ENCODE results near the gene SUPT7L.

SUPT7L gene

DNA sequence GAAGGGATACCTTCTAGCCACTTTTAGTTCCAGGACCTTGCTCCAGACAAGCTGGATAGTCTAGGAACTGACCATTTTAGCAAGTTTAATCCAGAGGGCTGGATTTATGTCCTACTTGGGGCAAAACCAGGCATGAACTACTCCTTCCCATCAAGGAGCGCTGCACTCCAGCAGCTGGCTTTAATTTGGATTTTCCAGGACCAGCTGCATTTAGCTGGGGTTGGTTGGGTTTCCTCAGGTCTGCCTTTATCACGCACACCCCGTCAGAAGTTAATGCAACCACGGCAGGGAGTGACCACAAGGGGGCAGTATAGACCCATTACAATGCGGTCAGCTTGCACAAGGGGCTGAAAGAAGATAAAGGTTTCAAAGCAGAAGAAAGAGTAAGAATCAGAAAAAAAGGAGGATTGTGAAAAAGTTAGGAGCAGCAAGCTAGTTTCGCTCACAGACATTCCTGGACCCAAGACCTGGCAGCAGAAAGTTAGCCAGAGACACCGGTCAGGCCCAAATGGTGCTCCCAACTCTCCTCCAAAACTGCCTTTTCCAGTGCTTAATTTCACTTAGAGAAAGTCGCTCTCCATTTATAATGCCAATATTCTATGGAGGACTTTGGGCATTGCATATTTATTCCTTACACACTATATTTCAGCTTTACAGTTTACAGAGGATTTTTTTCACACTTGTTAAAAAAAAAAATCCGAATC, 40.4 kb upstream of the SUPT7L start:
- Histone ChIP-seq H4K20me1 (ENCODE audit: insufficient read depth, low read length) (no peaks in the 10 kb centered on the region), H2AFZ (ENCODE audit: low read length) (no peak overlapping the region), H3K79me2 (ENCODE audit: insufficient read depth, low read length) (no peaks in the 10 kb centered on the region), H3K9me3 (ENCODE audit: low read length) (no peaks in the 10 kb centered on the region), H3K4me2 (ENCODE audit: low read length) (no peak overlapping the region), H3K27ac (ENCODE audit: low read depth, low read length, poor library complexity, severe bottlenecking) (no peak overlapping the region), H3F3A (ENCODE audit: insufficient read depth, low read length) (no peaks in the 10 kb centered on the region), H3K9ac (ENCODE audit: low read length) (no peak overlapping the region), H3K36me3 (ENCODE audit: insufficient read depth, low read length) (no peaks in the 10 kb centered on the region), H3K4me1 (ENCODE audit: insufficient read depth, low read length, severe bottlenecking) (no peaks in the 10 kb centered on the region), H3K4me3 (ENCODE audit: low read depth, low read length, poor library complexity, severe bottlenecking) (no peak overlapping the region), H3K27me3 (ENCODE audit: insufficient read depth, low read length) (no peaks in the 10 kb centered on the region), H3K9me2 (ENCODE audit: low read depth, low read length) (no peaks in the 10 kb centered on the region)
- TF ChIP-seq CTCF (IDR thresholded peaks at IDR 0.05; ENCODE audit: low read length) (peak; percentile 94), EZH2 (IDR thresholded peaks at IDR 0.05; ENCODE audit: borderline replicate concordance, low read length) (no peak)

DNA sequence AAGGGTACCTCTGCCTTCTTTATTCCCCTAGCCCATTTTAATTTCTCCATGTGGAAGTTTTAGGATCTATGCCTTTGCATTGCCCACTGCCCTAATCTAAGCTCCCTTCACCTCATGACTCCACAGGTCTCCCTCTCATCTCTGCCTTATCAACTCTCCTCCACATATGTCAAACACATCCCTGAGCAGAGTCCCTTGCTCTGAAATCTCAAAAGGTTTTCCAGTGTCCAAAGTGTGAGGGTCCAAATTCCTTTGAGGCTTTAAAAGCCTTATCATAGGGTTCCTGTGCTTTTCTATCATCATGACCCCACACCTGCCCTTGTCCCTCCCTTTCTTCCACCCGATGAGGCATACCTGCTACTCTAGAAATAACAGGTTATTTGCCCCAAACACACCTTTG, 38.9 kb upstream of the SUPT7L start:
- Histone ChIP-seq H3K4me1 (ENCODE audit: insufficient read depth, low read length, severe bottlenecking) (no peaks in the 10 kb centered on the region), H3F3A (ENCODE audit: insufficient read depth, low read length) (no peaks in the 10 kb centered on the region), H3K9me2 (ENCODE audit: low read depth, low read length) (no peaks in the 10 kb centered on the region), H4K20me1 (ENCODE audit: insufficient read depth, low read length) (no peaks in the 10 kb centered on the region), H3K4me3 (ENCODE audit: low read depth, low read length, poor library complexity, severe bottlenecking) (no peak overlapping the region), H3K27ac (ENCODE audit: low read depth, low read length, poor library complexity, severe bottlenecking) (no peak overlapping the region), H3K9me3 (ENCODE audit: low read length) (no peaks in the 10 kb centered on the region), H2AFZ (ENCODE audit: low read length) (no peak overlapping the region), H3K36me3 (ENCODE audit: insufficient read depth, low read length) (no peaks in the 10 kb centered on the region), H3K9ac (ENCODE audit: low read length) (no peak overlapping the region), H3K4me2 (ENCODE audit: low read length) (no peak overlapping the region), H3K79me2 (ENCODE audit: insufficient read depth, low read length) (no peaks in the 10 kb centered on the region), H3K27me3 (ENCODE audit: insufficient read depth, low read length) (no peaks in the 10 kb centered on the region)
- TF ChIP-seq CTCF (IDR thresholded peaks at IDR 0.05; ENCODE audit: low read length): no peak
- TF ChIP-seq EZH2 (IDR thresholded peaks at IDR 0.05; ENCODE audit: borderline replicate concordance, low read length): no peak

- no peak overlapping the region for H2AFZ ChIP-seq (ENCODE audit: low read length)
- H3K9me3 ChIP-seq (ENCODE audit: low read length): no peaks in the 10 kb centered on the region
- no peak overlapping the region for H3K9ac ChIP-seq (ENCODE audit: low read length)
- no peak overlapping the region for H3K4me2 ChIP-seq (ENCODE audit: low read length)
- TF ChIP-seq EZH2 (IDR thresholded peaks at IDR 0.05; ENCODE audit: borderline replicate concordance, low read length) (no peak), CTCF (IDR thresholded peaks at IDR 0.05; ENCODE audit: low read length) (no peak)
- no peaks in the 10 kb centered on the region for H3F3A ChIP-seq (ENCODE audit: insufficient read depth, low read length)
- no peaks in the 10 kb centered on the region for H3K9me2 ChIP-seq (ENCODE audit: low read depth, low read length)
- H4K20me1 ChIP-seq (ENCODE audit: insufficient read depth, low read length): no peaks in the 10 kb centered on the region
- no peaks in the 10 kb centered on the region for H3K36me3 ChIP-seq (ENCODE audit: insufficient read depth, low read length)
- H3K27ac ChIP-seq (ENCODE audit: low read depth, low read length, poor library complexity, severe bottlenecking): no peak overlapping the region
- H3K4me1 ChIP-seq (ENCODE audit: insufficient read depth, low read length, severe bottlenecking): no peaks in the 10 kb centered on the region
- no peak overlapping the region for H3K4me3 ChIP-seq (ENCODE audit: low read depth, low read length, poor library complexity, severe bottlenecking)
- no peaks in the 10 kb centered on the region for H3K79me2 ChIP-seq (ENCODE audit: insufficient read depth, low read length)
- H3K27me3 ChIP-seq (ENCODE audit: insufficient read depth, low read length): no peaks in the 10 kb centered on the region
These were observed 38.3 kb upstream of the SUPT7L start for GRCh38 chr2:27701676-27702075.
